Measurements from ENCODE around the gene UHRF1.

Gene UHRF1

DNA sequence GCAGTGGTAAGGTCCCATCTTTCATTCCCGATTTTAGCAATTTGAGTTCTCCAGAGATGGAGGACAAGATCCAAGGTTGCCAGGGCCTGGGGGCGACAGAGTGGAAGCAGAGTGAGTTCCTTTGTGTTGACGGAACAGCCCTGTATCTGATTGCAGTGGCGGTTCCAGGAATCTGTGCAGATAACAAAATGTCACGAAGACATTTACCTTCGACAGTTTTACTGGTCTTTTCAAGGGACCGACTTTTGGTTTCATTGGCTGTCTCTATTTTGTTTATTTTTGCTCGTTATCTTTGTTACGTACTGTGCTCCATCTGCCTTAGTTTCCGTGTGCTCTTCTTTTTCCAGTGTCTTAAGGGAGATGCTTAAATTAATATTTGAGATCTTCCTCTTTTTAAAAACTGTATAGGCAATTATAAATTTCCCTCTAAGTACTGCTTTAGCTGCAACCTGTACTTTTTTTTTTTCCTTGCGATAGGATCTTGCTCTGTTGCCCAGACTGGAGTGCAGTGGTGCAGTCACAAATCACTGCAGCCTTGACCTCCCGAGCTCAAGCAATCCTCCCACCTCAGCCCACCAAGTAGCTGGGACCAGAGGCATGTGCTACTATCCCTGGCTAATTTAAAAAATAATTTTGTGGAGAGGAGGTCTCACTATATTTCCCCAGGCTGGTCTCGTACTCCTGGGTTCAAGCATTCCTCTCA, 82.8 kb downstream of the UHRF1 start:
- ATAC-seq, result no peak

DNA sequence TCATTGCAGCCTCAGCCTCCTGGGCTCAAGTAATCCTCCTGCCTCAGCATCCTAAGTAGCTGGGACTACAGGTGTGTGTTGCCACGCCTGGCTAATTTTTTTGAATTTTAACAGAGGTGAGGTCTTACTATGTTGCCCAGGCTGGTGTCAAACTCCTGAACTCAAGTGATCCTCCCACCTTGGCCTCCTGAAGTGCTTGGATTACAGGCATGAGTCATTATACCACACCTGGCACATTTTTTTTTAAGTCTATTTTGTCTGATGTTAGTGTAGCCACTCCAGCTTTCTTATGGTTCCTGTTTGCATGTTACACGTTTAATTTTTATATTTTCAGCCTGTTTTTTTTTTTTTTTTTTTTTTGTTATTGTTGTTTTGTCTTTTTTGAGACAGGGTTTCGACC, 84.4 kb downstream of the UHRF1 start:
- ATAC-seq, result no peak

DNA sequence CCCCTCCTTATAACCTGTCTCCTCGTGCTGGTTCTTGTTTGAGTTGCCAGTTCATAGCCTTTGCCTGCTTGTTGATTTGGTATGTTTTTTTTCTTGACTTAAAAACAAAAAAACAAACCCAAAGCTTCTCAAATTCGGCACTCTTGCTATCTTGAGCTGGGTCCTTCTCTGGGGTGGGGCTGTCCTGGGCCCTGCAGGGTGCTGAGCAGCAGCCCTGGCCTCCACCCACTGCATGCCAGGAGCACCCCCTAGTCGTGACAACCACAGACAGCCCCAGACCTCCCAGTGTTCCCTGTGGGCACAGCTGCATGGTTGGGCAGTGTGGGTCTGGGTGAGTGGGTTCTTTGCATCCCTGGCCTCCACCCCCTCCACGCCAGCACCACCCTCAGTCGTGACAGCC, 87.4 kb downstream of the UHRF1 start:
- no peak for ATAC-seq

DNA sequence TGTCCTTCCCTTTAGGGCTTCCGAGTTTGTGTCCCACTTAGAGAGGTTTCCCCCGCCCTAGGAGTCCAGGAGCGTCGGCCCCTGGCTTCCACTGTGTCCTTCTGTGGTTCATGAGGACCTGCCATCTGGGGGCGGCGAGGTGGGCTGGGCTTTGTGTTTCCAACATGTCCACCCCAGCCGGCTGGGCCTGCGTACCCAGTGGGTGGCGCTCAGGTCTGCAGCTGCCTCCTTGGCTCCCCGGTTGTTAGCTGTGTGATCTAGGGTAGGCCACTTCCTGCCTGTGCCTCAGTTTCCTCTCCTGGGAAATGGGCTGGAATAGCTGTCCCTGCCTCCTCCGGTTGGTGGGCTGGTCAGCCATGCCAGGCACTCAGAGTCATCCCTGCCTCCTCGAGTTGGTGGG, 88.0 kb downstream of the UHRF1 start:
- ATAC-seq, result no peak

DNA sequence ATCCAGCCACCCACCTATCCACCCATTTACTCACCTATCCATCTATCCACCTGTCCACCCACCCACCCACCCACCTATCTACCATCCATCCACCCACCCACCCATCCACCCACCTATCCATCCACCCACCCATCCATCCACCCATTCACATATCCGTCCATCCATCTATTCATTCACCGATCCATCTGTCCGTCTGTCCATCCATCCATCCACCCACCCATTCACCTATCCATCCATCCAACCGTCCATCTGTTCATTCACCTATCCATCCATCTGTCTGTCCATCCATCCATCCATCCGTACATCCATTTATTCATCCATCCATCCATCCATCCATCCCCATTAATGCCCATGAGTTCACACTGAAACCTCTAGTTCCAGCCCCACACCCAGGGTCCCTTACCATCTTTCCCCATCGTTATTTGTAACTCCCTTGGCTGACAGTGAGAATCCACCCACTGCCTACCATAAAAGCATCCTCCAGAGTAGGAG, 90.9 kb downstream of the UHRF1 start:
- no peak for ATAC-seq

DNA sequence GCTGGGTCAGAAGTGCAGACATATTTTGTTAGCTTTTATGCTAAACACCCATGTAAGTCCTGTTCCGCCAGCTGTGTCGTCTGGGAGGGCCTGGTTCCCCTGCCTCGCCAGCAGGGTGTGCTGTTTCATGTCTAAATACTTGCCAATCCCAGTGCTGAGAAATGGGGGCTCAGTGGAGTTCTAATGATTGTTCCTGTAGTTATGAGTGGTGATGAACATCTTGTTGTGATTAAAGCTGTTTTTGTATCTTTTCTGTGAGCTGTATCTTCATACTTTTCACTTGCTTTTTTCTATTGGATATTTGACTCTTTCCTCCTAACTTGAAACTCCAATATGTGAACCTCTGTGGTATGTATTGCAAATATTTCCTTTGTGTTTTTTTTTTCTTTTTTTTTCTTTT, 92.3 kb downstream of the UHRF1 start:
- no peak for ATAC-seq

DNA sequence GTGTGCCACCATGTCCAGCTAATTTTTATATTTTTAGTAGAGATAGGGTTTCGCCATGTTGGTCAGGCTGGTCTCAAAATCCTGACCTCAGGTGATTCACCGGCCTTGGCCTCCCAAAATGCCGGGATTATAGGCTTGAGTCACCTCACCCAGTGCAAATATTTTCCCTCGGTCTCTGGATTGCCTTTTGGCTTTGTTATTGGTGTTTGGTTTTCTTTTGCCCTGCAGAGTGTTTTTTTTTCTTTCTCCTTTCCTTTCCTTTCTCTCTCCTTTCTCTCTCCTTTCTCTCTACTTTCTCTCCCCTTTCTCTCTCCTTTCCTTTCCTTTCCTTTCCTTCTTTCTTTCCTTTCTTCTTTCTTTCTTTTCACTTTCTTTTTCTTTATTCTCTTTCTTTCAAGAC, 92.8 kb downstream of the UHRF1 start:
- no peak for ATAC-seq

DNA sequence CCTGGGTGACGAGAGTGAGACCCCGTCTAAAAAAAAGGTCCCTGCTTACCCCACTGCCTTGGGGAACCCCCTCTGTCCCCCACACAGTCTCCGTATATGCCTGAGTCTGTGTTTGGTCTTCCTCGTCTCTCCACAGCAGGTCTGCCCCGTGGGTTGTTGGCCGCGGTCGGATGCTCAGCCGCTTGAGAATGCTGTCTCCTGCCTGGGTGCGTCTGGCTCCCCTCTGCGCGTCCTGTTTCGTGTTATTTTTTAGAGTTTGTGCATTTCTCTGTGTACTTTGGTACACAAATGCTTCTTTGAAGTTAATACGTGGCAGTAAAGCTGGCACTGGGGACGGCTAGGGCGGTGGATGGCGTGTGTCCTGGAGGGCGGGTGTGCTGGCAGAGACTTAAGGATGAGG, 94.5 kb downstream of the UHRF1 start:
- ATAC-seq, result no peak

DNA sequence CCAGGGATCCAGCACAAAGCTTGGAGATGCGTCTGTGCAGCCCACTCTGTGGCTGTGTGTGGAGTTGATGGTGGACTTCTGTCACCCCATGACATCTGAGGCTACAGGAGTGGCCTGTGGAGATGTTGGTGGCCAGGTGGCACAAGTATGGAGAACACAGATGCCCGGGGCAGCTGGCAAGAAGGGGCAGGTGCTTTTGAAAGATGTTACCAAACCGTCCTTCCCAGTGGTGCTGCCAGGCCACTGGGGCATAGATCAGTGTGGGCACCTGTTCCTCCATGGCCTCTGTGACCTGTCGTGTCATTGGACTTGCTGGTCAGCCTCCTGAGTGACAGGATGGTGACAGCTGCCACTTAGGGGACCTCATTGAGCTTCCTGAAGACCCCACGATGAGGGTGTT, 95.8 kb downstream of the UHRF1 start:
- no peak for ATAC-seq

DNA sequence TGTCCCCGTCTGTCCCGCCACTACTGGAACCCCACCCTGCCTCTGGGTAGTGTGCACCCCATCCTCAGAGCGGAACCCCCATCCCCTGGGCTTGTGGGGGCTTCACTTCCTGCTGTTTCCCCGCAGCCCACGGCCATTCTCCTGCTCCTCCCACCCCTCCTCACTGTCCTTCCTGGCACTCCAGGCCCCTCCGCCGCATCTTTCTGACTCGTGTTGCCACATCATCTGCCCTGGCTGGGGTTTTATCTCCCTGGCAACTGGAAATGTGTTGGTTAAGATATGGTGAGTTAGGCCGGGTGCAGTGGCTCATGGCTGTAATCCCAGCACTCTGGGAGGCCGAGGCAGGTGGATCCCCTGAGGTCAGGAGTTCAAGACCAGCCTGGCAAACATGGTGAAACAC, 96.9 kb downstream of the UHRF1 start:
- no peak for ATAC-seq

DNA sequence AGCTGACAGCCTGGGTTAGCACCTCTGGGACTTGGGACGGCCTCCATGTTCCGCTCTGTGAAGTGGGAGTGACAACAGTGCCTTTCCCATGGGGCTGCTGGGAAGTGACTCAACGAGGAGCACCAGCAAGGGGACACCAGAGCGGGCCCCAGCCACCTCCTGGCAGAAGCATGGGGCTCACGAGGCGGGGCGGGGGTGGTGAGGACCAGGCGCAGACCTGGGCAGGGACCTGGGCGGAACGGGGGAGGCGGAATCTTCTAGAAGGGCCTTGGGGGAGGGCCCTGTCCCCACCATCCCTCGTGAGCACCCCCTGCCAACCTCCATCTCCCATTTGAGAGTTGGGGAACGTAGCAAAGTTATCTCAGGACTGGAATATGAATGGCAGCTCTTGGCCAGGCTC, 97.5 kb downstream of the UHRF1 start:
- no peak for ATAC-seq

All from activated CD4-positive, CD25-positive, alpha-beta regulatory T cell treated with anti-CD3 and anti-CD28 coated beads, Interleukin-2, amount 50 U/mL, for 24 hours (primary cell).